Stimulated activated naive CD4-positive, alpha-beta T cell (primary cell): Measurements from ENCODE around the gene MMP3.
"Not testable (repeated sequence)": the region's sequence is repeated elsewhere in the genome, so short reads cannot be mapped to it uniquely, and the experiment has no call there.

ENCODE experiments used
- DNase-seq, 6 experiments: peaks; one replicate each; lab custom pipeline; 2025; lab: John Stamatoyannopoulos, UW

MMP3 gene

GRCh38 chr11:102843489-102843888 is at the start of gene MMP3:
Gene MMP3 (minus strand): TSS chr11:102843609. CDS start chr11:102843546, 63 bp downstream.
- no peak for DNase-seq

- DNase-seq: no peak
These were observed 48.3 kb upstream of the MMP3 start for GRCh38 chr11:102891736-102892135.

GRCh38 chr11:102886999-102887398 is 43.6 kb upstream of the MMP3 start:
- DNase-seq: no peak

- DNase-seq: no peak
These were observed 39.7 kb upstream of the MMP3 start for GRCh38 chr11:102883141-102883540.

GRCh38 chr11:102882389-102883024 is 39.1 kb upstream of the MMP3 start:
- no peak for DNase-seq

- DNase-seq: no peak
These were observed 36.4 kb upstream of the MMP3 start for GRCh38 chr11:102879801-102880200.

- no peak for DNase-seq
These were observed 35.2 kb upstream of the MMP3 start for GRCh38 chr11:102878595-102878994.

GRCh38 chr11:102874852-102875251 is 31.4 kb upstream of the MMP3 start, which contains the start of gene MMP12:
Gene MMP12 (minus strand): TSS chr11:102874982. CDS start chr11:102874937, 45 bp downstream.
- no peak for DNase-seq

GRCh38 chr11:102869354-102869964 is 26.1 kb upstream of the MMP3 start:
- not testable (repeated sequence) for DNase-seq

- no peak for DNase-seq
These were observed 24.9 kb upstream of the MMP3 start for GRCh38 chr11:102868339-102868738.

- no peak for DNase-seq
These were observed 21.3 kb upstream of the MMP3 start for GRCh38 chr11:102864724-102865123.

- no peak for DNase-seq
These were observed 10.5 kb upstream of the MMP3 start for GRCh38 chr11:102853956-102854355.

- no peak for DNase-seq
These were observed 9.6 kb upstream of the MMP3 start for GRCh38 chr11:102853055-102853454.

- DNase-seq: no peak
These were observed 7.8 kb upstream of the MMP3 start for GRCh38 chr11:102850973-102851745.

- no peak for DNase-seq
These were observed 5.9 kb upstream of the MMP3 start for GRCh38 chr11:102849311-102849710.

- no peak for DNase-seq
These were observed 2.9 kb upstream of the MMP3 start for GRCh38 chr11:102846292-102846691.

- no peak for DNase-seq
These were observed 479 bp downstream of the MMP3 start for GRCh38 chr11:102842930-102843329.

- DNase-seq: no peak
These were observed 3.4 kb downstream of the MMP3 start for GRCh38 chr11:102840018-102840417.

- no peak for DNase-seq
These were observed 5.8 kb downstream of the MMP3 start for GRCh38 chr11:102837646-102838045.

- DNase-seq: no peak
These were observed 6.3 kb downstream of the MMP3 start for GRCh38 chr11:102837156-102837555.

- no peak for DNase-seq
These were observed 7.0 kb downstream of the MMP3 start for GRCh38 chr11:102836290-102836875.

- no peak for DNase-seq
These were observed 9.7 kb downstream of the MMP3 start for GRCh38 chr11:102833731-102834130.

- no peak for DNase-seq
These were observed 10.8 kb downstream of the MMP3 start for GRCh38 chr11:102832612-102833011.
